GM12872 (cell line): Measurements from ENCODE around the gene SOX11.
A peak's percentile ranks its signal among the peaks of the same experiment; 100 is the strongest.

Source experiments
- CTCF ChIP-seq: IDR thresholded peaks from 3 replicates; pipeline ENCODE4 v1.5.1; 2011; ENCODE audit warnings: low read depth, mild to moderate bottlenecking, low read length, moderate library complexity; ENCODE audit not compliant: insufficient read depth

SOX11 gene

GRCh38 chr2:5693287-5694201, 1.4 kb downstream of the SOX11 start:
- TF ChIP-seq CTCF, result no peak

- no peak for TF ChIP-seq CTCF
These were observed 2.1 kb downstream of the SOX11 start for GRCh38 chr2:5694306-5694705.

GRCh38 chr2:5695654-5696403, 3.6 kb downstream of the SOX11 start:
- 0 out of 3 replicates have a peak, but pooled peaks have one; percentile 15 for TF ChIP-seq CTCF

GRCh38 chr2:5696404-5696944, 4.3 kb downstream of the SOX11 start:
- no peak for TF ChIP-seq CTCF

GRCh38 chr2:5696945-5697521, 4.8 kb downstream of the SOX11 start:
- no peak for TF ChIP-seq CTCF

GRCh38 chr2:5697562-5697961, 5.4 kb downstream of the SOX11 start:
- TF ChIP-seq CTCF, result no peak

GRCh38 chr2:5698134-5698533, 6.0 kb downstream of the SOX11 start:
- TF ChIP-seq CTCF, result no peak
